ENCODE measurements around the gene PCSK4. TPM values are rescaled to one million over a fixed set of nuclear protein-coding genes. Genes with fewer than 3 reads are reported as not detected.

The PCSK4 gene
- total and polyA plus RNA-seq, 2 donors (not counting 3 experiments of a cell fraction or from before 2014, with no cell fraction given), result 1.2 to 1.7 TPM

DNA sequence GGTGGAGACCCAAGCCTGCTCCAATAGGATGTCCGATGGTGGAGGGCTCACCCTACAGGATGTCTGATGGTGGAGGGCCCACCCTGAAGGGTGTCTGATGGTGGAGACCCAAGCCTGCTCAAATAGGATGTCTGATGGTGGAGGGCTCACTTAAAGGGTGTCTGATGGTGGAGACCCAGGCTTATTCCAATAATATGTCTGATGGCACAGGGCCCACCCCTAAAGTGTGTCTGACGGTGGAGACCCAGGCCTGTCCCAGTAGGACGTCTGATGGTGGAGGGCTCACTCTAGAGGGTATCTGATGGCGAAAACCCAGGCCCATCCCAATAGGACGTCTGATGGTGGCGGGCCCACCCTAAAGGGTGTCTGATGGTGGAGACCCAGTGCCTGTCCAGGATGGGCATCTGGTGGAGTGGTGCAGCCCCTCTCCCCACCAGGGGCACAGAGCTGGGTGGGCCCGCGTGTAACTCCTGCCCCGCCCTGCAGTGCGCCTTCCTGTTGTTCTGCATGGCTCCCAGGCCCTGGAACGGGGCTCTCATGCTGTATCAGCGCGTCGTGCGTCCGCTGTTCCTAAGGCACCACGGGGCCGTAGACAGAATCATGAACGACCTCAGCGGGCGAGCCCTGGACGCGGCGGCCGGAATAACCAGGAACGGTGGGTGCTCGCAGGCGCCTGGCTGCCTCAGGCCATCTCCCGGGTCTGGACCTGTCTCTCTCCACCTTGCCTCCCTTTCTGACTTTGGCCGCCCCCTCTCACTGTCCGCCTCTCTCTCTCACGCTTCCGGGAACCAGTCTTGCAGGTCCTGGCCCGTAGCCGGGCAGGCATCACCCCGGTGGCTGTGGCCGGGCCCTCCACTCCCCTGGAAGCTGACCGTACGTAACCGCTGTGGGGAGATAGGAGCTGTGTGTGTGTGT is 5.9 kb upstream of the PCSK4 start:
- TF ChIP-seq MYC (IDR thresholded peaks at IDR 0.05; ENCODE audit: low read depth, low read length), result no peak
- no peak for TF ChIP-seq JUN (IDR thresholded peaks at IDR 0.05; ENCODE audit: borderline replicate concordance, insufficient read depth, insufficient read length, low read depth)
- TF ChIP-seq, protein P1, sequence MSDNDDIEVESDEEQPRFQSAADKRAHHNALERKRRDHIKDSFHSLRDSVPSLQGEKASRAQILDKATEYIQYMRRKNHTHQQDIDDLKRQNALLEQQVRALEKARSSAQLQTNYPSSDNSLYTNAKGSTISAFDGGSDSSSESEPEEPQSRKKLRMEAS (IDR thresholded peaks at IDR 0.05; ENCODE audit: insufficient read depth, insufficient read length), result no peak
- Histone ChIP-seq H3K79me2 (ENCODE audit: control insufficient read depth, insufficient read depth, low read length) (no peaks in the 10 kb centered on the region), H3K4me1 (ENCODE audit: control insufficient read depth, extremely low read depth, insufficient read depth, low read length) (peaks cover 5% of the 10 kb centered on the region), H3K27me3 (ENCODE audit: control insufficient read depth in 2 of 2, insufficient read depth in 2 of 2, low read length in 2 of 2) (peaks cover 0 to 6% of the 10 kb centered on the region in 2 experiments), H2AFZ (ENCODE audit: low read depth, low read length) (no peak overlapping the region), H3K27ac (ENCODE audit: insufficient read depth, low read depth, low read length) (no peak overlapping the region), H3K4me2 (ENCODE audit: insufficient read depth, low read length) (no peak overlapping the region), H3K4me3 (replicated peaks in 1 of 3; ENCODE audit: insufficient read depth in 1 of 3, low read depth in 1 of 3, low read length in 3 of 3) (no peak overlapping the region), H3K9me3 (replicated peaks; ENCODE audit: control insufficient read depth, insufficient read depth, low read length) (no peaks in the 10 kb centered on the region), H3K9me1 (replicated peaks; ENCODE audit: control insufficient read depth, extremely low read depth, insufficient read depth, low read length) (no peaks in the 10 kb centered on the region), H4K20me1 (replicated peaks; ENCODE audit: control insufficient read depth, extremely low read depth, insufficient read depth, low read length) (no peaks in the 10 kb centered on the region), H3K36me3 (ENCODE audit: control insufficient read depth in 2 of 2, extremely low read depth in 1 of 2, insufficient read depth in 2 of 2, low read length in 2 of 2) (no peaks in the 10 kb centered on the region), H3K9ac (replicated peaks; ENCODE audit: extremely low read depth, insufficient read depth, low read length) (no peak overlapping the region)
- BruUV-seq (replicated peaks), result no TSS peak
- CTCF ChIA-PET, result no interaction called here
- intact Hi-C loops (cut with micrococcal nuclease) (no loop called here), dilution Hi-C loops (cut with MboI; ENCODE audit: extremely low pct_ligation_motif_present, low sequenced_read_pairs) (no loop called here)
- POLR2A ChIA-PET, result no interaction called here
- FAIRE-seq (no peak), DNase-seq (ENCODE audit: low read depth, low spot score) (no peak)

DNA sequence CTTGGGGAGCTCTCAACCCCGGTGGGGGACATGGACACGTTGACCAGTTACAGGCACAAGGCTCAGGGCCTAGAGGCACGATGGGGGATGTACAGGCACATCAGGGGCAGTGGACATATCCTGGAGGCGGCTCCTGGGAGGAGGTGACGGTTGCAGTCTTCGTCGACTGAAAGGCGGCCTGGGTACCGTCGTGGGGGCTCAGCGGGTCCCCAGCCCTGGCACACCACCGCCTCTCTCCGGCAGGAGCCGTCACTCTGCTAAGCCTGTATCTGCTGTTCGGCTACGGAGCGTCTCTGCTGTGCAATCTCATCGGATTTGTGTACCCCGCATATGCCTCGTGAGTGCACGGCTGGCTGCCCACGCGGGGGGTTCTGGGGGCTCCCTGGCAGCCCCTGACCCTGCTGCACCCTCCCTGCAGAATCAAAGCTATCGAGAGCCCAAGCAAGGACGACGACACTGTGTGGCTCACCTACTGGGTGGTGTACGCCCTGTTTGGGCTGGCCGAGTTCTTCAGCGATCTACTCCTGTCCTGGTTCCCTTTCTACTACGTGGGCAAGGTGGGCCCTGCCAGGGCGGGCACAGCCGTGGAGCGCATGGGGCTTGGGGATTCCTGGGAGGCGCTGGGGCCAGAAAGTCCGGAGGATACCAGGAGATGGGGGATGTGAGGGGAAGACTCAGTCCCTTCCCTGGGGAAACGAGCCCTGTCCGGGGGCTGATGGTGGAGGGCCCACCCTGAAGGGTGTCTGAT is 5.1 kb upstream of the PCSK4 start:
- Histone ChIP-seq H3K36me3 (ENCODE audit: control insufficient read depth in 2 of 2, extremely low read depth in 1 of 2, insufficient read depth in 2 of 2, low read length in 2 of 2) (no peaks in the 10 kb centered on the region), H4K20me1 (replicated peaks; ENCODE audit: control insufficient read depth, extremely low read depth, insufficient read depth, low read length) (no peaks in the 10 kb centered on the region), H3K9me3 (replicated peaks; ENCODE audit: control insufficient read depth, insufficient read depth, low read length) (no peaks in the 10 kb centered on the region), H3K4me3 (replicated peaks in 1 of 3; ENCODE audit: insufficient read depth in 1 of 3, low read depth in 1 of 3, low read length in 3 of 3) (no peak overlapping the region), H2AFZ (ENCODE audit: low read depth, low read length) (no peak overlapping the region), H3K9me1 (replicated peaks; ENCODE audit: control insufficient read depth, extremely low read depth, insufficient read depth, low read length) (no peaks in the 10 kb centered on the region), H3K4me1 (ENCODE audit: control insufficient read depth, extremely low read depth, insufficient read depth, low read length) (peaks cover 5% of the 10 kb centered on the region), H3K9ac (replicated peaks; ENCODE audit: extremely low read depth, insufficient read depth, low read length) (no peak overlapping the region), H3K27ac (ENCODE audit: insufficient read depth, low read depth, low read length) (no peak overlapping the region), H3K4me2 (ENCODE audit: insufficient read depth, low read length) (no peak overlapping the region), H3K79me2 (ENCODE audit: control insufficient read depth, insufficient read depth, low read length) (no peaks in the 10 kb centered on the region), H3K27me3 (ENCODE audit: control insufficient read depth in 2 of 2, insufficient read depth in 2 of 2, low read length in 2 of 2) (peaks cover 0 to 6% of the 10 kb centered on the region in 2 experiments)
- intact Hi-C loops (cut with micrococcal nuclease) (no loop called here), dilution Hi-C loops (cut with MboI; ENCODE audit: extremely low pct_ligation_motif_present, low sequenced_read_pairs) (no loop called here)
- TF ChIP-seq CTCF (IDR thresholded peaks at IDR 0.05; ENCODE audit: extremely low read depth in 1 of 2, insufficient read depth in 1 of 2, low read depth in 1 of 2, low read length in 2 of 2) (no peak), POLR2AphosphoS5 (IDR thresholded peaks at IDR 0.05; ENCODE audit: insufficient read depth, low read depth, low read length) (no peak), EZH2 (IDR thresholded peaks at IDR 0.05; ENCODE audit: borderline replicate concordance, low read depth, low read length, severe bottlenecking) (no peak), POLR2A (IDR thresholded peaks at IDR 0.05; ENCODE audit: low read depth, low read length) (no peak), FOS (IDR thresholded peaks at IDR 0.05; ENCODE audit: borderline replicate concordance, insufficient read depth, low read length) (no peak), JUN (IDR thresholded peaks at IDR 0.05; ENCODE audit: borderline replicate concordance, insufficient read depth, insufficient read length, low read depth) (no peak), MYC (IDR thresholded peaks at IDR 0.05; ENCODE audit: low read depth, low read length) (no peak), GATA2 (IDR thresholded peaks at IDR 0.05; ENCODE audit: insufficient read depth, insufficient read length, low read depth, low read length) (no peak)
- TF ChIP-seq, protein P1 (IDR thresholded peaks at IDR 0.05; ENCODE audit: insufficient read depth, insufficient read length), result no peak
- CTCF ChIA-PET, result interaction anchor here (2.6 kb wide), 1 partner anchor 8 kb away, joined by 7 read pairs; no protein-coding TSS in a partner anchor
- DNase-seq (ENCODE audit: low read depth, low spot score) (no peak), FAIRE-seq (no peak)
- BruUV-seq (replicated peaks), result no TSS peak
- POLR2A ChIA-PET, result no interaction called here

Data from endothelial cell of umbilical vein (primary cell).